ENCODE results near the gene CHMP3.

Gene CHMP3

DNA sequence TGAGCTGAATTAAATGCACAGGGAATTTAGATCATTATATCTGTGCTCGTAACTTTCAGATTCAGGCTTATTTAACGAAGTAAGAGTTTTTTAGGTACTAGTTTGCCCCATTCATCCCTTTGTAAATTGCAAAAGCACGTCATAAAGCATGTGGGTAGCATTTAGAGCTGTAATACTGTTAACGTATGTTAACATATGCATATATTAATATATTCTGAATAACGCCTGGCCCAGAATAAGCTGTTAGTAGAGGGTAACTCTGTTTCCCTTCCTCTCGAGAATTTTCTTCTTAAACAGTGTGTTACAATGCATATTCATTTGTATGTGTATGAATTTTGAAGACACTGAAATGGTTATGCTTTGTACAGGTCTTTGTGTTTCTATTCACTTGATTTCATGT, 91.6 kb downstream of the CHMP3 start:
- no peak for DNase-seq (ENCODE audit: low read depth in 1 of 2, low spot score in 1 of 2)

DNA sequence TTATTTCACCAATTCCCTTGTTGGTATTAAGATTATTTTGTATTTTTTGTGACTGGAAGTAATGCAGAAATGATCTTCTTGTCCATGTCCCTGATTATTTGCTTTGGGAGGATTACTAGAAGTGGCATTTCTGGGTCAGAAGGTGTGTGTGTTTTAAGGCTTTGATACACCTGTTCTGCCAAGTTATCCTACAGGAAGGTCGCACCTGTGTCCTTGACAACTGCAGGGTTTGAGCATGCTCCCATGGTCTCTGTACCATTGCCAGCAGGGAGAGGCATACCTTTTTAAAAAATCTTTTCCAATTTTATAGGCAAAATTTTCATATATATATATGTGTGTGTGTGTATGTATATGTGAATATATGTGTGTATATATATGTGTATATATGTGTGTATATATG, 92.4 kb downstream of the CHMP3 start:
- DNase-seq (ENCODE audit: low read depth in 1 of 2, low spot score in 1 of 2), result no peak

DNA sequence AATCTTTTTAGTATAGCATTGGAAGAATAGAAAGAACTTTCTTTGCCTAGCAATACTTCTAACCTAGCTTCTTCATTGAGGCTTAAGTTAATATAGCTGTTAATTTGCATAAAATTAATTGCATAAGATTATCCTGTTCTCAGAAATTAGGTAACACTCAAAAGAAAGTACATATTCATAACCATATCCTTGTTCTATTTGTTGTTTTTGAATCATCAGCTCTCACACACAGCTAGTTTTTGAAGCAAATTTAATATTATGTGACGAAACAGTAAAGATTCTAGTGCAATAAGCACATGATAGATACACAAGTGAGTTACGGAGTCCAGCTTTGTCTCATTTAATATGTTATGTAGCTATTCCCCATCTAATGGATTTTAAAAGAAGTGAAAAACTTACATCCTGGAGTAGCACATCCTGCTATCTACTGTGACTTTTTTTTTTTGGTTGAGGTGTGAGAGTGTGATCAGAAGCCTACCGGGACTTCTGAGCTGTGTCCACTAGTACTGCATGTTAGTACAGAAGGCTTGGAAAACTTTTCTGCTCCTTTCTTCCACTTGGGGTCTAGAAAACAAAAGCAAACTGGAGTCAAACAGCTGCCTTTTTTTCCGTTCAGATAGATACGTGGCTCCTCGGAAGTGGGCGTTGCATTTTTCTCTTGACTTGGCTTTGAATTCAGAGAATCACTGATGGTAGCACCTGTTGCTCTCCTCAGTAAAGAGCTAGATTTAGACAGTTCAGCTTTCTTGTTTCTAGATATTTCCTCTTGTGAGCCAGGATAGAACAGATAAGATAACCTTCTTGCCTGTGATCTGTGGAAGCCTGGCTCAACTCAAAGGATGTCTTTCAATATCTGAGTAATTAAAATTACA, 94.8 kb downstream of the CHMP3 start:
- DNase-seq (ENCODE audit: low read depth in 1 of 2, low spot score in 1 of 2), result no peak

GRCh38 chr2:86466306-86466705, 96.9 kb downstream of the CHMP3 start:
- no peak for DNase-seq (ENCODE audit: low read depth in 1 of 2, low spot score in 1 of 2)

DNA sequence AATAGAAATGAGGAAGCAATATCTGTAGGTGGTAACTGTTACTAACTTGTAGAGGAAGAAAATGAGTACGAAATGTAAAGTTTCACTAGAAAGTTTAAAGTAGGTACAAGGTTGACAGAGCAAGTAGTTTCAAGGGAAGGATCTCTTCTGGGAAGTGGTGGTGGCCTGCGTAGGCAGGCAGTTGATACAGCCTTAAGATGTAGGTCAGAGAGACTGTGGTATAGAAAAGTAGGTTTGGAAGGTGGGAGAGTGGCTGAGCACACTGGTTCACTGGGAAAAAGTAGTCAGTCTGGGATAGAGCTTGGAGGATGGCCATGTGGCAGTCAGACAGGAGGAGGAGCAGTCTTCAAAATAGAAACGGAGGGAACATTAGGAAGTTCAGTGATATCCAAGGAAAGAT, 98.6 kb downstream of the CHMP3 start:
- DNase-seq (ENCODE audit: low read depth in 1 of 2, low spot score in 1 of 2), result no peak

DNA sequence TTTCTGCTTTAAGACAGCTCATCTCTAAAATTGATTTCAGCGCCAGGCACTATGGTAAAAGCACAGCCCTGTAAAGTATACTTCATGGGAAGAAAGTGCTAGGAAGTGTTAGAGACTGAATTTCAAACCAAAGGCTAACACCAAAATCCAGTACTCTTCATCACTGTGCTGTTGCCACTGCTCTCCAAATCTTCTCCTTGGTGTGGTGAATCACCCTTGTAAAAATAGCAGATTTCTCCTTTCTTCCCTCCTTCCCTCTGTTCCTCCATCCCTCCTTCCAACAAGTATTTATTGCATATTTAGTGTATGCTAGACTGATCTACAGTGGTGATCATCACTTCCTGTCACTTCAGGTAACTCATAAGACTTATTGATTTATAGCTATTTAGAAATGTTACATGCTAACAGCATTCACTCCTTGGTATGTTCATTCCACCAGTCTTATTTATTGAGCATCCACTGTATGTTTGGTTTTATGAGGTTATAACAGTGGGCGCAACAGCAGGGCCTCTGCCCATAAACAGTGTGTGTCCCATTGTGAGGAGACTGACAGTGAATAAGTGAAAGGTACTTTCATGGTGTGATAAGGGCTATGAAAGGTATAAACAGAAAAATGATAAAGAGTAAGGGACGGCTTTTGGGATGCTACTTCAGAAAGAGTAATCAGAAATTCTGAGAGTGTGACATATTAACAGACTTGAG, 102.0 kb downstream of the CHMP3 start:
- DNase-seq (ENCODE audit: low read depth in 1 of 2, low spot score in 1 of 2), result no peak

DNA sequence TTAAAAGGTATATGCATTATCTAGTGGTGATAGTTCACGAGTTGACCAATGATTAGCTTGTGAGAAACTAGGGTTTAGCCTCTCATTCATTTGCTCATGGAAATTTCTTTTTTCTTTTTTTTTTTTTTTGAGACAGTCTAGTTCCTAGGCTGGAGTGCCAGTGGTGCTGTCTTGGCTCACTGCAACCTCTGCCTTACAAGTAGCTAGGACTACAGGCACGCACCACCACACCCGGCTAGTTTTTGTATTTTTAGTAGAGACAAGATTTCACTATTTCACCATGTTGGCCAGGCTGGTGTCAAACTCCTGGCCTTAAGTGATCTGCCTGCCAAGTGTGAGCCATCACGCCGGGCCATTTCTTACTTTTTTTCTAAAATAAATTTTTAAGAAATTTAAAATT, 108.1 kb downstream of the CHMP3 start:
- DNase-seq (ENCODE audit: low read depth in 1 of 2, low spot score in 1 of 2), result no peak

DNA sequence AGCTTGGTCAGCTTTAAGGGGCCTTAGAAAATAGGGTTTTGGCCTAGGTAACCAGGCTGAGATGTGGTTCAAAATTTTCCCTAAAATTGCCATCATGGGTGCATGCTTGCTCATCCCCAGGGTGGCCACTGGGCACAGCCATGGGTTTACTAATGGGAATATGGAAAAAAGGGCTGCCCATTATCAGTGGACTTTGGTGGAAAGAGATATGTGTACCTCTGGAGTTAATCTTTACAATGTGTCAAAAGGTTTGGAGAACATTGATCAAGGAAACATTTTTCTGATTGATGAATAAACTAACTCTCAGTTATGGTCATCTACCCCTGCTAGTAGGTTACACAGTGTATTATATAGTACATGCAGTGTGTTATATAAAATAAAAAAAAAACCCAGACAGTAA, 109.0 kb downstream of the CHMP3 start:
- DNase-seq (ENCODE audit: low read depth in 1 of 2, low spot score in 1 of 2), result no peak

DNA sequence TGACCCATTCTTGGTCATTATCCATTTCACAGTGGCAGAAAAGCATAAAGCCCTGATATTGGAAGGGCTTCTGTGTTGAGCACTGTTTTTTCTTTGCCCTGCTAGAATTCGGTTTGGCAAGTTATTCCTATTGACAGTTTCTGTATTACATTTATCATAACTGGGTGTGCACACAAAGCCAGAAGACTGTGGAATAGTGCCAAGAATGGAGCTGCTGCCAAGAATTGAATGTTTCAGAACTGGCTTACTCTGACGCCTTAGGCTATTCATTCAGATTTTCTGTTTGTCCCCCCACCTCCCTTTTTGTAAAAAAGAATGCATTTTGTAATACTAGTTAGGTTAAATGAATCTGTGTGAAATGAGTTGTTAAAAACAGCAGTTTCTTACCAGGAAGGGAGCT, 109.4 kb downstream of the CHMP3 start:
- DNase-seq (ENCODE audit: low read depth in 1 of 2, low spot score in 1 of 2), result no peak
